GM12865 (cell line): ENCODE measurements around the gene AP1AR.
"Not testable (repeated sequence)": the region's sequence is repeated elsewhere in the genome, so short reads cannot be mapped to it uniquely, and the experiment has no call there.

Source experiments
- DNase-seq: peaks from one replicate; pipeline ENCODE4 v3.0.0; 2010; ENCODE audit warnings: low read depth
- H3K4me3 ChIP-seq: 2 replicates; pipeline ENCODE4 v1.5.1; 2011; ENCODE audit warnings: mild to moderate bottlenecking, low read depth, low read length, control low read depth
- TF ChIP-seq, protein P1 (sequence below): IDR thresholded peaks from 2 replicates; pipeline ENCODE4 v1.5.1; 2011; ENCODE audit warnings: low read length, control low read depth, low read depth, inconsistent platforms; ENCODE audit not compliant: insufficient read depth; ENCODE audit errors: missing control alignments

The AP1AR gene

GRCh38 chr4:112279025-112279881, 47.7 kb downstream of the AP1AR start:
- TF ChIP-seq, protein P1, sequence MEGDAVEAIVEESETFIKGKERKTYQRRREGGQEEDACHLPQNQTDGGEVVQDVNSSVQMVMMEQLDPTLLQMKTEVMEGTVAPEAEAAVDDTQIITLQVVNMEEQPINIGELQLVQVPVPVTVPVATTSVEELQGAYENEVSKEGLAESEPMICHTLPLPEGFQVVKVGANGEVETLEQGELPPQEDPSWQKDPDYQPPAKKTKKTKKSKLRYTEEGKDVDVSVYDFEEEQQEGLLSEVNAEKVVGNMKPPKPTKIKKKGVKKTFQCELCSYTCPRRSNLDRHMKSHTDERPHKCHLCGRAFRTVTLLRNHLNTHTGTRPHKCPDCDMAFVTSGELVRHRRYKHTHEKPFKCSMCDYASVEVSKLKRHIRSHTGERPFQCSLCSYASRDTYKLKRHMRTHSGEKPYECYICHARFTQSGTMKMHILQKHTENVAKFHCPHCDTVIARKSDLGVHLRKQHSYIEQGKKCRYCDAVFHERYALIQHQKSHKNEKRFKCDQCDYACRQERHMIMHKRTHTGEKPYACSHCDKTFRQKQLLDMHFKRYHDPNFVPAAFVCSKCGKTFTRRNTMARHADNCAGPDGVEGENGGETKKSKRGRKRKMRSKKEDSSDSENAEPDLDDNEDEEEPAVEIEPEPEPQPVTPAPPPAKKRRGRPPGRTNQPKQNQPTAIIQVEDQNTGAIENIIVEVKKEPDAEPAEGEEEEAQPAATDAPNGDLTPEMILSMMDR, result no peak
- H3K4me3 ChIP-seq, result peak overlapping the region; percentile 98
- peak; percentile 85 for DNase-seq

DNA sequence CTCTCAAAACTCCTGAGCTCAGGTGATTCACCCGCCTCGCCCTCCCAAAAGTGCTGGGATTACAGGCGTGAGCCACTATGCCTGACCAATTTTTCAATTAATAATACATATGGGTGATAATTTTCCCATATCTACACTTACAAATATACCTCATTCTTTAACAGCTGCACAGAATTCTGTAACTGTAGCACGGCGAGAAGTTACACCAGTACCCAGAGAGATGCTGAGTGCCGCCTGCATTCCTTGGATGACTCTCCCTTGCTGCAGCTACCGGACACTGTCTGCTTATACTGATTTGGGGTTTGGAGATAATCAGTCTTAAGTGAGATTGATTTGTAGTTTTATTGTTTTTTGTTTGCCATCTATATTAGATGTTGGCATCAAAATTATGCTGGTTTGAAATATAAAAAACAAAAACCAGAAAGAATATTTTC, 48.3 kb downstream of the AP1AR start:
- TF ChIP-seq, protein P1, result no peak
- peak overlapping the region; percentile 98 for H3K4me3 ChIP-seq
- DNase-seq, result peak; percentile 61

- no peak for DNase-seq
- TF ChIP-seq, protein P1, result no peak
- peak overlapping the region; percentile 98 for H3K4me3 ChIP-seq
These were observed 48.9 kb downstream of the AP1AR start for GRCh38 chr4:112280386-112281056.

DNA sequence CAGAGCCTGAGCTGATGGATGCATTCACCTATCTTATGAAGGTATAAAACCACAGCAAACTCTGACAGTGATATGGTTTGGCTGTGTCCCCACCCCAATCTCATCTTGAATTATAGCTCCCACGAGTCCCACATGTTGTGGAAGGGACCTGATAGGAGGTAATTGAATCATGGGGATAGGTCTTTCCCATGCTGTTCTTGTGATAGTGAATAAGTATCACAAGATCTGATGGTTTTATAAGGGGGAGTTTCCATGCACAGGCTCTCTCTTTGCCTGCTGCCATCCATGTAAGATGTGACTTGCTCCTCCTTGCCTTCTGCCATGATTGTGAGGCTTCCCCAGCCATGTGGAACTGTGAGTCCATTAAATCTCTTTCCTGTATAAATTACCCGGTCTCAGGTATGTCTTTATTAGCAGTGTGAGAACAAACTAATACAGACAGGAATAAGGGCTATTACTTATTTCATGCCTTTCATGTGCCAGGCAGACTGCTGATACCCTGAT, 50.4 kb downstream of the AP1AR start:
- not testable (repeated sequence) for DNase-seq
- peak overlapping the region; percentile 98 for H3K4me3 ChIP-seq

DNA sequence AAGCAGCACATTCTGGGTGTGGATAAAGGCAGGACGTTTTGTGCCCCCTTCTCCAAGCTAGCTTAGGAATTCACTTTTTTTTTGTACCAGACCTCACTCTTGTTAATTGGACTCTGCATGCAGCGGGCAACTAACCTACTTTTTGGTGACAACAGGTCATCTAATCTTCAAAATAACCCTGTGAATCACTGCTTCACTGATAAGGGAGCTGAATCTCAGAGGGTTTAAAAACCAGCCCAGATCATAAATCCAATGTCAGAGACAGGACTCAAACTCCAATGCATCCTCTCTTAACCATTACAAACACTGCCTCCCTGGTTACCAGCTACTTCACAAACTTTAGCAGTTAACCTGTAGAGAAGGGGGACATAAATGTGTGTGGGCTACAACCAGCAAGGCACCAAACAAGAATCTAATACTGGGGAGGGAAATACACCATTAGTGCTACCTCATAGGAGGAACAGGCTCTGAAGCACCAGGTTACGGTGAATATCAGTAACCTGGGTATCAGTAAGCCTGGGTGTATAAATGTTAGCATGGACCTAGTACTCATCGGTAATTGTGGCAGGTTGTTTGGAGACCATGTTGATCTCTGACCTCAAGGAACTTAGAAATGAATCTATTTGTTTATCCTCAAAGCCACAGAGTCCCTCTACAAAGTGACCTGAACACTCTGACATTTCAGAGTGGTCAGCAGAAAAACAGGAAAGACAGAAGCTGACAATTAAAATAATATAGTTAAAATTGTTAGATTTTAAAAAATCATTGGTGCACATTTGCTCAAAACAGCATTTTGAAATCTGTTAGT, 51.5 kb downstream of the AP1AR start:
- TF ChIP-seq, protein P1, result no peak
- H3K4me3 ChIP-seq, result peak overlapping the region; percentile 98
- no peak for DNase-seq

DNA sequence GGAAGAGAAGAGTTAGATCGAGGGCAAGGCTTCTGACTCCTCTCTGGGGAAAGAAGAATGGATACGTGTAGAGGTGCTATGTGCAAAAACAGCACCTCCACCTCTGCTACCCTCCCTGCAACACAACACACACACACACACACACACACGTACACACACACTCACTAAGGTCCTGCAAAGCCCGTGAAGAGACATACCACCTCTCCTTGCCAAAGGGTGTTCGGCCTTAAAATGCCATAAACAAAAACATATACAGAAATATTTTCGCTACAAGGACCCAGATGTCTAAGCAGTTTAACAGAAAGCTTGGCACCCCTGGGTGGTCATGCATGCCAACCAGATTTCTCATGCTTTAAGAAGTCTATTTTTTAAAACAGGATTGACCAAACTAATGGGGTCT, 52.6 kb downstream of the AP1AR start:
- DNase-seq, result peak; percentile 65
- H3K4me3 ChIP-seq, result peak overlapping the region; percentile 98

More for the DNA sequence above, 52.6 kb downstream of the AP1AR start:
- TF ChIP-seq, protein P1, result no peak
